GM13976 (cell line): Measurements from ENCODE around the gene ANK3.

Experiments
- DNase-seq: peaks from one replicate; pipeline ENCODE4 v3.0.0; 2012; ENCODE audit warnings: low spot score
- in situ Hi-C: fragments of 300-500 bp; cut with MboI; formaldehyde crosslinking; loops from one replicate; pipeline ENCODE4 v1.12.0; 2022; ENCODE audit warnings: low sequenced_read_pairs, mixed read lengths, inconsistent platforms; ENCODE audit not compliant: unreplicated experiment
- TF ChIP-seq, protein P1 (sequence below): IDR thresholded peaks from 2 replicates; pipeline ENCODE4 v1.5.1; 2012; ENCODE audit warnings: borderline replicate concordance, mild to moderate bottlenecking; ENCODE audit not compliant: insufficient read depth; ENCODE audit errors: extremely low read depth, missing control alignments, control extremely low read depth

Gene ANK3

DNA sequence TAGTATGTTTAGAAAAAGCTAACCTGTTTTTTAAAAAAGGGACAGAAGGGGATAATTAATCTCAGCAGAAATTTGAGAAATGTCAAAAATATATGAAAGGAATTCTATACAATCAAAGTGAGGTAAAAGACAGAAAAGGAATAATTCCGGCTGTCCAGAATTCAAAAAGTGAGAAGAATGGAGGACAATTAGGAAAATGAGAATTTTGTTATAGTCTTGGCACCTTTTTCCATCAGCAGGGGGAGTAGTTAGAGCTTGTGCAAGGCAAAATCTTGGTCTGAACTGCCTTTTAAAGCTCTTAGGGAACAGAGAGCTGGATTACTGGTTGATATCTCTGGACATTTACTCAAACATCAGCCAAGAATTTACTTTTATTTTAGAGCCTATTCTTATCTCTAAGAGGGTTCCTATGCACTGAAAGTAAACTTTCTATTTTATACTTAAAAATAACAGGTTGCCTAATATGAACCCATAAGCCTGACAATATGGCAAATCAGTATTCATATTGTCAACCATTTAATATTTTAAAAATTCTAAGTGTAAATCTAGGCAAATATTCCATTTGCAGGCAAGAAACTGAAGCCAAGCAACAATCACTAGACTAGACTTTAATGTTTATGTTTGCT lies 185.6 kb downstream of the ANK3 start:
- TF ChIP-seq, protein P1, sequence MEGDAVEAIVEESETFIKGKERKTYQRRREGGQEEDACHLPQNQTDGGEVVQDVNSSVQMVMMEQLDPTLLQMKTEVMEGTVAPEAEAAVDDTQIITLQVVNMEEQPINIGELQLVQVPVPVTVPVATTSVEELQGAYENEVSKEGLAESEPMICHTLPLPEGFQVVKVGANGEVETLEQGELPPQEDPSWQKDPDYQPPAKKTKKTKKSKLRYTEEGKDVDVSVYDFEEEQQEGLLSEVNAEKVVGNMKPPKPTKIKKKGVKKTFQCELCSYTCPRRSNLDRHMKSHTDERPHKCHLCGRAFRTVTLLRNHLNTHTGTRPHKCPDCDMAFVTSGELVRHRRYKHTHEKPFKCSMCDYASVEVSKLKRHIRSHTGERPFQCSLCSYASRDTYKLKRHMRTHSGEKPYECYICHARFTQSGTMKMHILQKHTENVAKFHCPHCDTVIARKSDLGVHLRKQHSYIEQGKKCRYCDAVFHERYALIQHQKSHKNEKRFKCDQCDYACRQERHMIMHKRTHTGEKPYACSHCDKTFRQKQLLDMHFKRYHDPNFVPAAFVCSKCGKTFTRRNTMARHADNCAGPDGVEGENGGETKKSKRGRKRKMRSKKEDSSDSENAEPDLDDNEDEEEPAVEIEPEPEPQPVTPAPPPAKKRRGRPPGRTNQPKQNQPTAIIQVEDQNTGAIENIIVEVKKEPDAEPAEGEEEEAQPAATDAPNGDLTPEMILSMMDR, result peak; percentile 19
- in situ Hi-C loops, result loop anchor here (25.0 kb wide), 1 partner anchor 567 kb away; no protein-coding TSS in a partner anchor
- peak; percentile 26 for DNase-seq

DNA sequence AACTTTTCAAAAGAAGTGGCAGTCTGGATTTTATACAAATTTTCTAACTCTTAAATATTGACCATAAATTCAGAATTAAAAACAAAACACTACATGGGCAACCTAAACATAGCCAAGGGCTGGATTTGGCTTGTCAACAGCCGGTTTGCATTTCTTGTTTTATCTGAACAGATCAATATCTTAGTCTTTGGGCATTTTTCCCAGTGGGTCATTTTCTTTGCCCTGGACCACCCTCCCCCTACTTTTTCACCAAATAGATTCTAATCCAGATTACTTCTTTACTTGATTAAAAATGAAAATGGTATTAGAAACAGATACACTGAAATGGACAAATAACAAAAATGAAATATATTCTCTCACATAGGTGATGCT lies 189.0 kb downstream of the ANK3 start:
- DNase-seq, result no peak
- TF ChIP-seq, protein P1, result no peak
- in situ Hi-C loops, result loop anchor here (25.0 kb wide), 1 partner anchor 563 kb away; no protein-coding TSS in a partner anchor

DNA sequence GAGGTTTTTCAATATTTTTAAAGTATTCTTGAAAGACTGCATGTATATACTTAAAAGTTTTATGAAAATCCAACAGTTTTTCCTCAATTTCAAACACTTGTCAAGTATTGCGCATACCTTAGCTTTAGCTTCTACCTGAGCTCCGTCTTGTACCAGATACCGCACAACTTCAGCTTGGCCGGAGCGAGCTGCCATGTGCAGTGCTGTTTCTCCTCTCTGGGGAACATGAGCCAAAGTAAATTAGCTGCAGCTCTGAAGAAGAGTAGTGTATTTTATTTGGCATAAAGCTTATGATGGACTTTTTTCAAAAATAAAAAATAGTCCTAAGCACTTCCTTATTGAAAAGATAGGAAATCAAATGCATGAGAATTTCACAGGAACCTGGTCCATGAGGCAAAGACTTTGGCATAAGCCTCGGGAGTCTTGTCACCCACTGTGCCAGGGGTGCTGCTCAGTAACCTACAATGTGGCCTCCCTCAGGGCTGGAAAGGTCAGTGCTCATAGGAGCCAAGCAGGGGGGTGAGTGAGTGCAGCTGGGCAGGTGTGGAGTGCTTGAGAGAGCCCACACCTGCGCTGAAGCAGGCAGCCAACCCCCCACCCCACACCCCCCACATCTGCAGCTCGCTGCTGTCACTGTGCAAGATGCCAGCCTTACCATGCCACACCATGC lies 189.5 kb downstream of the ANK3 start:
- in situ Hi-C loops, result loop anchor here (25.0 kb wide), 1 partner anchor 563 kb away; no protein-coding TSS in a partner anchor
- no peak for DNase-seq

DNA sequence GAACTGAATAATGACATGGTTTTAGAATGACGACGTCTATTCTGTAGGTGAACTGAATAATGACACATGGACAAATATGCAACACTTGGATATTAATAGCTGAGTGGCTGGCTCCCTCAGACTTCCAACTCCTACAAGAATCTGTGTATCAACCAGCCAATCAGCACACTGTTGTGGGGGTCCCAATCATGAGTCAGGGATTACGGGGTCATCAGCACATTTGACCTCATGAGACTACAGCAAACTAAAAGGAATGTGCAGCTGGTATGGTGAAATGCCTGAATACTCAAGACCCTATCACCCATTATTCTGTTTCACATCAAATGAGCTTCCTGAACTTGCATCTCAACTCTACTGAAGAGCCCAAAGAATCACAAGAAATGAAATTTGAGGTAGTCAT lies 192.5 kb downstream of the ANK3 start:
- in situ Hi-C loops, result no loop called here
- TF ChIP-seq, protein P1, result no peak
- DNase-seq, result no peak

More for the DNA sequence above, 189.5 kb downstream of the ANK3 start:
- TF ChIP-seq, protein P1, result no peak

DNA sequence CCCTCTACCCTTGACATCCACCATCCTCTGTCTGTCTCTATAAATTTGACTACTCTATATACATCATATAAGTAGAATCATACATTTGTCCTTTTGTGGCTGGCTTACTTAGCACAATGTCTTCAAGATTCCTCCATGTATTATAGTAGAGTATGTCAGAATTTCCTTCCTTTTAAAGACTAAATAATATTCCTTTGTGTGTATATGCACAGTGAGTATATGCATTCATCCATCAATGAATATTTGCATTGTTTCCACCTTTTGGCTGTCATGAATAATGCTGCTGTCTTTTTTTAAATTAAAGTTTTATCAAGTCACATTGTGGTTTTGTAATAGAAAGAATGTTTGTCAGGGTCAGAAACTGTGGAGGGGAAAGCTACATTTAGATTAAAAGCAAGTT lies 195.3 kb downstream of the ANK3 start:
- in situ Hi-C loops, result no loop called here
- no peak for DNase-seq
- TF ChIP-seq, protein P1, result no peak

DNA sequence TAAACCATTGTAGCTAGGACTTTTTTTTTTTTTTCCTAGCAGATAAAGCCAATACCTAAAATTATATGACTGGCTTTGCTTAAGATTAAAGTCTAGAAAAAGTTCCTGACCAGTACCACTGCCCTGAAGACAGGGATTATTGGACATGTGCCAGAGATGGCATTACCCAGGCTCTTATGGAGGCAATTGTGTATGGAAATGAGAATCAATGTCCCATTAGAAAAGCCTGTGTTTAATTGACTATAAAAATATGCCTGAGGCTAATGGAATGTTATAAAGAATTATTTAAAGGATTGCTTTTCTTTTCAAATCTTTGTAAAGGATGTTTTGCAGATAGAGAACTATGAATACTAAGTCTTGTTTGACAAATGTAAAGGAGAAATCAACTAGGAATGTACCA lies 196.7 kb downstream of the ANK3 start:
- TF ChIP-seq, protein P1, result no peak
- in situ Hi-C loops, result no loop called here
- DNase-seq, result no peak
